NCI-H2081 treated with DMSO at 0.1 percent for 48 hours (cell line): ENCODE results near the gene FAM171A2.
"Not testable (repeated sequence)": the region's sequence is repeated elsewhere in the genome, so short reads cannot be mapped to it uniquely, and the experiment has no call there.

ENCODE experiments used
- DNase-seq: peaks from one replicate; lab custom pipeline; 2025; lab: John Stamatoyannopoulos, UW

FAM171A2 gene

GRCh38 chr17:44360826-44361225 lies 2.8 kb downstream of the FAM171A2 start:
- no peak for DNase-seq

- no peak for DNase-seq
These were observed 3.5 kb downstream of the FAM171A2 start for GRCh38 chr17:44360144-44360533.

GRCh38 chr17:44359458-44360143 lies 4.1 kb downstream of the FAM171A2 start:
- DNase-seq: no peak

- DNase-seq: no peak
These were observed 4.6 kb downstream of the FAM171A2 start for GRCh38 chr17:44359006-44359405.

GRCh38 chr17:44358066-44358465 lies 5.6 kb downstream of the FAM171A2 start:
- DNase-seq: no peak

- DNase-seq: no peak
These were observed 7.4 kb downstream of the FAM171A2 start for GRCh38 chr17:44356241-44356640.

GRCh38 chr17:44355642-44356099 lies 8.0 kb downstream of the FAM171A2 start:
- DNase-seq: no peak

- no peak for DNase-seq
These were observed 8.8 kb downstream of the FAM171A2 start for GRCh38 chr17:44354582-44355561.

GRCh38 chr17:44353672-44354331 lies 9.9 kb downstream of the FAM171A2 start:
- DNase-seq: no peak

GRCh38 chr17:44352828-44353671 lies 10.6 kb downstream of the FAM171A2 start:
- no peak for DNase-seq

GRCh38 chr17:44351961-44352827 lies 11.5 kb downstream of the FAM171A2 start:
- DNase-seq: no peak

- DNase-seq: no peak
These were observed 12.2 kb downstream of the FAM171A2 start for GRCh38 chr17:44351464-44351863.

- DNase-seq: no peak
These were observed 12.9 kb downstream of the FAM171A2 start for GRCh38 chr17:44350733-44351226.

GRCh38 chr17:44349553-44350070 lies 14.0 kb downstream of the FAM171A2 start:
- DNase-seq: no peak

- DNase-seq: no peak
These were observed 14.7 kb downstream of the FAM171A2 start for GRCh38 chr17:44348988-44349364.

- no peak for DNase-seq
These were observed 15.2 kb downstream of the FAM171A2 start for GRCh38 chr17:44348234-44348987.

- DNase-seq: not testable (repeated sequence)
These were observed 16.2 kb downstream of the FAM171A2 start for GRCh38 chr17:44347206-44348055.

GRCh38 chr17:44346064-44346844 lies 17.4 kb downstream of the FAM171A2 start:
- no peak for DNase-seq
